ENCODE data around the gene MRPL55.

MRPL55 gene

DNA sequence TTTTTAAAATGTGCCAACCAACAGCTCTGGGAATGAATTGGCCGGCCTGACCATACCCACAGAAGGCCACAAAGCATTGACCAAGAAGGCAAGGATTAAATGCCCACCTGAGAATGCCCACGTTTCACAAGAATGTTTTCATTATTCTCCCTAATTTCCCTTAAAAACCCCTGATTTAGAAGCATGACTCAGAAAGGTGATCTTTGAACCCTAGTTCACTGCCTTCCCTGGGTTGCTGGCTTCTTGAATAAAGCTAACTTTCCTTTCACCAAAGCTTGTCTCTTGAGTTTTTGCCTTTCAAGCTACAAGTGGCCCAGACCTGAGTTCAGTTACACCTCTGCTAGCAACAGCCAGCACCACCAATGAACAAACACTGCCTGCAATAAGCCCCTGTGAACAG lies 14.4 kb upstream of the MRPL55 start:
- Histone ChIP-seq H3K4me1 (ENCODE audit: insufficient read depth, low read length, severe bottlenecking) (peaks cover 4% of the 10 kb centered on the region), H4K20me1 (ENCODE audit: insufficient read depth, low read length) (no peaks in the 10 kb centered on the region), H3K36me3 (ENCODE audit: insufficient read depth, low read length) (no peaks in the 10 kb centered on the region), H3K9ac (ENCODE audit: low read length) (no peak overlapping the region), H3K4me2 (ENCODE audit: low read length) (no peak overlapping the region), H3K4me3 (ENCODE audit: low read depth, low read length, poor library complexity, severe bottlenecking) (no peak overlapping the region), H3K27me3 (ENCODE audit: insufficient read depth, low read length) (no peaks in the 10 kb centered on the region), H3F3A (ENCODE audit: insufficient read depth, low read length) (no peaks in the 10 kb centered on the region), H3K27ac (ENCODE audit: low read depth, low read length, poor library complexity, severe bottlenecking) (no peak overlapping the region), H3K9me3 (ENCODE audit: low read length) (no peaks in the 10 kb centered on the region), H2AFZ (ENCODE audit: low read length) (no peak overlapping the region), H3K79me2 (ENCODE audit: insufficient read depth, low read length) (no peaks in the 10 kb centered on the region), H3K9me2 (ENCODE audit: low read depth, low read length) (no peaks in the 10 kb centered on the region)
- TF ChIP-seq, protein P1, sequence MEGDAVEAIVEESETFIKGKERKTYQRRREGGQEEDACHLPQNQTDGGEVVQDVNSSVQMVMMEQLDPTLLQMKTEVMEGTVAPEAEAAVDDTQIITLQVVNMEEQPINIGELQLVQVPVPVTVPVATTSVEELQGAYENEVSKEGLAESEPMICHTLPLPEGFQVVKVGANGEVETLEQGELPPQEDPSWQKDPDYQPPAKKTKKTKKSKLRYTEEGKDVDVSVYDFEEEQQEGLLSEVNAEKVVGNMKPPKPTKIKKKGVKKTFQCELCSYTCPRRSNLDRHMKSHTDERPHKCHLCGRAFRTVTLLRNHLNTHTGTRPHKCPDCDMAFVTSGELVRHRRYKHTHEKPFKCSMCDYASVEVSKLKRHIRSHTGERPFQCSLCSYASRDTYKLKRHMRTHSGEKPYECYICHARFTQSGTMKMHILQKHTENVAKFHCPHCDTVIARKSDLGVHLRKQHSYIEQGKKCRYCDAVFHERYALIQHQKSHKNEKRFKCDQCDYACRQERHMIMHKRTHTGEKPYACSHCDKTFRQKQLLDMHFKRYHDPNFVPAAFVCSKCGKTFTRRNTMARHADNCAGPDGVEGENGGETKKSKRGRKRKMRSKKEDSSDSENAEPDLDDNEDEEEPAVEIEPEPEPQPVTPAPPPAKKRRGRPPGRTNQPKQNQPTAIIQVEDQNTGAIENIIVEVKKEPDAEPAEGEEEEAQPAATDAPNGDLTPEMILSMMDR (IDR thresholded peaks at IDR 0.05; ENCODE audit: low read length), result no peak
- no peak for TF ChIP-seq EZH2 (IDR thresholded peaks at IDR 0.05; ENCODE audit: borderline replicate concordance, low read length)

DNA sequence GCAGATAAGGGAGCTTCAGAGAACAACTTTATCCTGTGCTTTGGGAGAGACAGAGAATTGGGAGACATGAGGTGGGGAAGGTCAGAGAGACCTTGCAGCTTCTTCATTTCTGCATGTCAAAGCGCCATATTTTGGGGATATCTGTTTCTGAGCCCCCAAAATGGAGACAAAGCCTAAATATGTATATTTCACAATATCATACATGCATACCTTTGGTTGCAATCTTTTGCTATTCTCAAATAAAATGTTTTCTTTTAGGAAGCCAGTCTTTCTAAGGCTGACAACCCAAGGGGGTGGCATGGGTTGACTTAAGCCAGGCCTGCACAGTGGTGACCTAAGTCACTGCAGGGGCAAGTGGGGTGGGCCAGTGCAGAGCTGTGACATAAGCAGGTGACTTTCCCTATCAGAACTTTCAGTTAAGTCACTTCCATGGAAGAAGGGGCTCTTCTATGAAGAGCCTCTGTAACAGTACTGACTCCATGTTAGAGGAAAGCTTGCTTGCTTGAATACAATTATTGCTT lies 13.9 kb upstream of the MRPL55 start:
- peaks cover 4% of the 10 kb centered on the region; the same call in 1 of the 2 replicates for H3K9me3 ChIP-seq (ENCODE audit: low read length)
- H3K27ac ChIP-seq (ENCODE audit: low read depth, low read length, poor library complexity, severe bottlenecking), result no peak overlapping the region
- no peaks in the 10 kb centered on the region for H3K9me2 ChIP-seq (ENCODE audit: low read depth, low read length)
- H2AFZ ChIP-seq (ENCODE audit: low read length), result no peak overlapping the region
- H3K9ac ChIP-seq (ENCODE audit: low read length), result no peak overlapping the region
- H3K4me2 ChIP-seq (ENCODE audit: low read length), result no peak overlapping the region
- no peaks in the 10 kb centered on the region for H3K79me2 ChIP-seq (ENCODE audit: insufficient read depth, low read length)
- H4K20me1 ChIP-seq (ENCODE audit: insufficient read depth, low read length), result no peaks in the 10 kb centered on the region
- TF ChIP-seq, protein P1 (IDR thresholded peaks at IDR 0.05; ENCODE audit: low read length), result no peak
- no peak for TF ChIP-seq EZH2 (IDR thresholded peaks at IDR 0.05; ENCODE audit: borderline replicate concordance, low read length)
- H3K27me3 ChIP-seq (ENCODE audit: insufficient read depth, low read length), result no peaks in the 10 kb centered on the region
- no peak overlapping the region for H3K4me3 ChIP-seq (ENCODE audit: low read depth, low read length, poor library complexity, severe bottlenecking)
- H3K4me1 ChIP-seq (ENCODE audit: insufficient read depth, low read length, severe bottlenecking), result peaks cover 4% of the 10 kb centered on the region
- no peaks in the 10 kb centered on the region for H3K36me3 ChIP-seq (ENCODE audit: insufficient read depth, low read length)
- H3F3A ChIP-seq (ENCODE audit: insufficient read depth, low read length), result no peaks in the 10 kb centered on the region

DNA sequence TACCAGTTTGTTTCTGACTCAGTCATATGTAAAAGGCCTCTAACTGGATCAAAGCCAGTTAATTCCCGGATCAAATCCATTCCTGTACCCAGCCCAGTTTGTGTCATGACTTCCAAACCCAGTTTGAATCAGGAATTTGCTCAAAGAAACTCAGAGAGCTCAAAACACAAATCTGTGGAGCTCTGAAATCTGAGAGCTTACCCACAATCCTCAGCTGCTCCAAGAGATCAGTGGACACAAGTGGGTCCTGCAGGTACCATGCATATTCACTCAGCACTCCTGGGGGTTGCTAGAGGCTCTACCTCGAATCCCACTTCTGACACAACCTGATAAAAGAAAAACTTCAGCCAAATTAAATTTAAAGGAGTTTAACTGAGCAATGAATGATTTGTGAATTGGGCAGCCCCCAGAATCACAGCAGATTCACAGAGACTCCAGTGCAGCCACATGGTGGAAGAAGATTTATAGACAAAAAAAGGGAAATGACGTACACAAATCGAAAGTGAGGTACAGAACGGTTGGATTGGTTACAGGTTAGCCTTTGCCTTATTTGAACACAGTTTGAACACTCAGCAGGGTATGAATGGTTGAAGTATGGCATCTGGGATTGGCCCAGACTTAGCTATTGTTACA lies 11.9 kb upstream of the MRPL55 start:
- H3K4me2 ChIP-seq (ENCODE audit: low read length), result no peak overlapping the region
- no peaks in the 10 kb centered on the region for H3F3A ChIP-seq (ENCODE audit: insufficient read depth, low read length)
- H3K4me1 ChIP-seq (ENCODE audit: insufficient read depth, low read length, severe bottlenecking), result peaks cover 4% of the 10 kb centered on the region
- H3K4me3 ChIP-seq (ENCODE audit: low read depth, low read length, poor library complexity, severe bottlenecking), result peak overlapping the region; percentile 5
- no peaks in the 10 kb centered on the region for H4K20me1 ChIP-seq (ENCODE audit: insufficient read depth, low read length)
- H3K36me3 ChIP-seq (ENCODE audit: insufficient read depth, low read length), result no peaks in the 10 kb centered on the region
- peaks cover 10% of the 10 kb centered on the region; the same call in 1 of the 2 replicates for H3K9me3 ChIP-seq (ENCODE audit: low read length)
- no peak overlapping the region for H3K27ac ChIP-seq (ENCODE audit: low read depth, low read length, poor library complexity, severe bottlenecking)
- no peaks in the 10 kb centered on the region for H3K79me2 ChIP-seq (ENCODE audit: insufficient read depth, low read length)
- H3K27me3 ChIP-seq (ENCODE audit: insufficient read depth, low read length), result no peaks in the 10 kb centered on the region
- no peak overlapping the region for H3K9ac ChIP-seq (ENCODE audit: low read length)
- H2AFZ ChIP-seq (ENCODE audit: low read length), result no peak overlapping the region
- TF ChIP-seq, protein P1 (IDR thresholded peaks at IDR 0.05; ENCODE audit: low read length), result no peak
- no peak for TF ChIP-seq EZH2 (IDR thresholded peaks at IDR 0.05; ENCODE audit: borderline replicate concordance, low read length)
- no peaks in the 10 kb centered on the region for H3K9me2 ChIP-seq (ENCODE audit: low read depth, low read length)

Measured in OCI-LY1 (cell line).